ENCODE results near the gene HDGFL3.

DNA sequence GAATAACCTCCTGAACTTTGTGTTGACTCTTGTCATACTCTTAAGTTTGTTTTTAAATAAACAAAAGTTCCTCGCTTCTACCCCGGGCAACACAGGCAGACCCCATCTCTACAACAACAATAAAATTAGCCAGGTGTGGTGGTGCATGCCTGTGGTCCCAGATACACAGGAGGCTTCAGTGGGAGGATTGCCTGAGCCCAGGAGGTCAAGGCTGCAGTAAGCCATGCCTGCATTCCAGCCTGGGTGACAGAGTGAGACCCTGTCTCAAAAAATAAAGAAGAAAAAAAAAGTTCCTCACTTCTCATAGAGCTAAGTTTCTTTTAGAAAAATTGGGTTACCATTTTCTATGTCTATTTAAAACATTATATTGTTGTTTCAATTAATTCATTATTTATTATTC, 29.2 kb downstream of the HDGFL3 start:
- TF ChIP-seq, protein P1, sequence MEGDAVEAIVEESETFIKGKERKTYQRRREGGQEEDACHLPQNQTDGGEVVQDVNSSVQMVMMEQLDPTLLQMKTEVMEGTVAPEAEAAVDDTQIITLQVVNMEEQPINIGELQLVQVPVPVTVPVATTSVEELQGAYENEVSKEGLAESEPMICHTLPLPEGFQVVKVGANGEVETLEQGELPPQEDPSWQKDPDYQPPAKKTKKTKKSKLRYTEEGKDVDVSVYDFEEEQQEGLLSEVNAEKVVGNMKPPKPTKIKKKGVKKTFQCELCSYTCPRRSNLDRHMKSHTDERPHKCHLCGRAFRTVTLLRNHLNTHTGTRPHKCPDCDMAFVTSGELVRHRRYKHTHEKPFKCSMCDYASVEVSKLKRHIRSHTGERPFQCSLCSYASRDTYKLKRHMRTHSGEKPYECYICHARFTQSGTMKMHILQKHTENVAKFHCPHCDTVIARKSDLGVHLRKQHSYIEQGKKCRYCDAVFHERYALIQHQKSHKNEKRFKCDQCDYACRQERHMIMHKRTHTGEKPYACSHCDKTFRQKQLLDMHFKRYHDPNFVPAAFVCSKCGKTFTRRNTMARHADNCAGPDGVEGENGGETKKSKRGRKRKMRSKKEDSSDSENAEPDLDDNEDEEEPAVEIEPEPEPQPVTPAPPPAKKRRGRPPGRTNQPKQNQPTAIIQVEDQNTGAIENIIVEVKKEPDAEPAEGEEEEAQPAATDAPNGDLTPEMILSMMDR (IDR thresholded peaks at IDR 0.05; ENCODE audit: low read depth, low read length) = no peak
- TF ChIP-seq EZH2phosphoT487 (IDR thresholded peaks at IDR 0.05; ENCODE audit: low read depth) = no peak

All from OCI-LY3 (cell line).